Activated naive CD4-positive, alpha-beta T cell treated with anti-CD3 and anti-CD28 coated beads, Interleukin-2, amount 50 U/mL, for 72 hours (primary cell): ENCODE results near the gene TRMT2B. TPM values are rescaled to one million over a fixed set of nuclear protein-coding genes. Genes with fewer than 3 reads are reported as not detected.
"Not testable (repeated sequence)": the region's sequence is repeated elsewhere in the genome, so short reads cannot be mapped to it uniquely, and the experiment has no call there.

Experiments
- ATAC-seq, 2 donors: fragments of 150-1000 bp; cut with Tn5 transposase; 2 replicates each; pipeline ENCODE4 v1.10.0; 2021; ENCODE audit warnings: mild to moderate bottlenecking in 2 of 2, moderate library complexity in 2 of 2
- DNase-seq, 2 donors: peaks; one replicate each; pipeline ENCODE4 v3.0.0; 2021 to 2022; ENCODE audit warnings: low spot score in 2 of 2
- H3K27ac Mint-ChIP-seq, 2 donors: one replicate each; pipeline ENCODE4 v1.8.0; 2022; ENCODE audit warnings: mild to moderate bottlenecking in 2 of 2, mixed read lengths in 2 of 2
- H3K36me3 Mint-ChIP-seq, 2 donors: one replicate each; pipeline ENCODE4 v1.8.0; 2022; ENCODE audit warnings: mixed read lengths in 2 of 2
- H3K9me3 Mint-ChIP-seq, 2 donors: one replicate each; pipeline ENCODE4 v1.8.0; 2022; ENCODE audit warnings: mixed read lengths in 2 of 2
- total RNA-seq, 2 donors: library from RNA; stranded (reverse); gene quantifications; one replicate each; pipeline ENCODE4 v1.2.3, GENCODE V29; 2022

TRMT2B gene, protein sequence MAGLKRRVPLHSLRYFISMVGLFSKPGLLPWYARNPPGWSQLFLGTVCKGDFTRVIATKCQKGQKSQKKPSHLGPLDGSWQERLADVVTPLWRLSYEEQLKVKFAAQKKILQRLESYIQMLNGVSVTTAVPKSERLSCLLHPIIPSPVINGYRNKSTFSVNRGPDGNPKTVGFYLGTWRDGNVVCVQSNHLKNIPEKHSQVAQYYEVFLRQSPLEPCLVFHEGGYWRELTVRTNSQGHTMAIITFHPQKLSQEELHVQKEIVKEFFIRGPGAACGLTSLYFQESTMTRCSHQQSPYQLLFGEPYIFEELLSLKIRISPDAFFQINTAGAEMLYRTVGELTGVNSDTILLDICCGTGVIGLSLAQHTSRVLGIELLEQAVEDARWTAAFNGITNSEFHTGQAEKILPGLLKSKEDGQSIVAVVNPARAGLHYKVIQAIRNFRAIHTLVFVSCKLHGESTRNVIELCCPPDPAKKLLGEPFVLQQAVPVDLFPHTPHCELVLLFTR
- 10 to 100 TPM; 25.3 to 34.1 TPM for total RNA-seq

DNA sequence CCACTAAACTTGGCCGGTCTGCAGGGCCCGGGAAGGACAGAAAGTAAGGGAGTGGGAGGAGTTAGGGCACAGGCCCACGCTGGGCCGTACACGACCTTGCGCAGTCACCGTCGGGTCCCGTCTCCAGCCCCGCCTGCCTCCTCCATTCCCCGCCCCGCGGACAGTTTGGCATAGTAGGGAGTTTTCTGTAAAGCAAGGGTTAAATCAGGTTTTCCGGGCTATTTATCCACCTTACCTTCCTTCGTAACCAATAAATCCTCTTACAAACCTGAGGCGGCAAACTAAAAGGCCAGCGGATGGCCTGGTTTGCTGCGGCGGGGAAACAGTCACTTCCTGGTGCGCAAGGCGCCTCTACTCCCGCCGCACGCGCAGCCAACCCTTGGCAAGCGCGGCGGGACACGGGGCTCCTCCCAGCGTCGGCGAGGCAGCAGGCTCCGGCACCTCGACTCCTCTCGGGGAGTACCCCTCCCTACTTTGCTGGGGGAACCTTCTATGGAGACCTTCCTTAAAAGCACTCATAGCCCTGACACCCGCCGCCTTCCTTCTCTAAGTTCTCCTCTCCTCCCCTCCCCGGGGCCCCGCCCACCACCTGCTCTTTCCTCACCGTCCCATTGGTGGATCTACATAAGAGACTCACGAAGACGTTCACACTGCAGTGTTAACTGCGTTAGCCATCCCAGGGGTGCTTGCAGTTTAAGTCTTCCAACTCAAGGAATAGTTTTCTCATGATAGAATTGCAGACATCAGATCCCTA is at the start of gene TRMT2B:
Gene TRMT2B (minus strand): TSS at position 563 of the 754 bp plus-strand sequence. CDS start 9,822 bp downstream, outside the sequence.
- Mint-ChIP-seq H3K27ac (peak within 1 kb of the TSS; percentile 56 to 98), H3K36me3 (peaks cover 0 to 12% of the 10 kb centered on the region in 2 donors), H3K9me3 (peaks cover 1 to 3% of the 10 kb centered on the region in 2 donors)
- ATAC-seq = peak; percentile 90 to 91
- peak; percentile 68 to 78 for DNase-seq

DNA sequence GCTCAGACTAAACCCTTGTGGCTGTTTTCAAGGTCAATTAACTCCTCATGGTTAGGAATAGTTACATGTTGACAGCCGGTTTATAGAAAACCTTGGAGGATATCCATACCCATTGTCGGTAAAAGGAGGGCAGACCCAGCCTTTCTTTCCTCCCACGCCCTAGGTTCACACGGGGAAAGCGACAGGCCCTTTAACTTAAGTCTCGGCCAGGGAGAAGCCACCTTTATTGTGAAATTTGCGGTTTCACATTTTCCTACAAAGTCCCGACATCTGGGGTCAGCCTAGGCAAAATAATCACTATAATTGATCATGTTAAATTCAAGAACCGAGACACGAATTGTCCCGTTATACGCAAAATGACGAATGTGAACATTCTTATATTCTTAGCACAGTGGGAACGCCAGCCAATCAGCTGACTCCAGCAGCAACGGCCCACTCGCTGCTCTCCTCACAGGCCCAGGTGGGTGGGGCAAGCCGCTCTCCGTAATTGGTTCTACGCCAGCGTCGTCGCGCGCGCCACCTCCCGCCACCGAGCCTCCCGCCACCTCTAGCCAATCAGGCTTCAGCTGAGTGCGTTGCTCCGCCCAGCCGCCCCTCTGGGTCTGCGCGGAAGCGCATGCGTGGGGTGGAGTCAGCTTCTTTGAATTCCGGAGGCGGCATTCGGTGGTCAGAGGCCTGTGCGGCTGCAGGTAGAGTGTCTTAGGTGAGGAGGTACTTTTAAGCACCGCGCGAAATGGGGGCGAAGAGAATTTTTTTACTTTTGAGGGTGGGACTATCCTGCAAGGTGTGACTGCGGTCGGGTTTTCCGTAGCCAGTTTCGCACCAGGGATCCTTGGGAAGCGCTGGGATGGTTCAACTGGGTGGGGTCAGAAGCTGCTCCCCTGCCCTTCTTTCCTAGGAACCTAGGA is 45.9 kb upstream of the TRMT2B start, which contains the start of gene CENPI:
Gene CENPI (plus strand): TSS at position 659 of the 908 bp plus-strand sequence. CDS start 2,867 bp downstream, outside the sequence.
- H3K36me3 Mint-ChIP-seq = peaks cover 14 to 26% of the 10 kb centered on the region in 2 donors
- DNase-seq = peak; percentile 88 to 96
- peak; percentile 99 for ATAC-seq
- peak within 1 kb of the TSS; percentile 74 to 97 for H3K27ac Mint-ChIP-seq
- no peaks in the 10 kb centered on the region for H3K9me3 Mint-ChIP-seq

DNA sequence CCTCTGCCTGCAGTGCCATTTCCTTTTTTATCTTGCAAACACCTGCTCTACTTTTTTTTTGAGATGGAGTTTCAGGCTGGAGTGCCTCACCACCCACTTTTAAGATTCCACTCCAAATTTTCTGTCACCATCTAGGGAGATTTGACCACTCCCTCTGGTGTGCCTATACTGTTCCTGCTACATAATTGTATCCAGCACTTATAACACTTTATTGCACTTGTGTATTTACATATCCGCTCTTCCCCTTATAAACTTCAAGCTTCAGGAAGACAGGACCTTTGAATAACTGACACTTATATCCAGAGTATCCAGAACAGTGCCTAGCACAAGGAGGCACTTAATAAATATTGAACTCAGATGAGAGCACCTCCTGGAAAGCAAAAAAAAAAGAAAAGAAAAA is 39.9 kb upstream of the TRMT2B start:
- no peaks in the 10 kb centered on the region for H3K36me3 Mint-ChIP-seq
- H3K27ac Mint-ChIP-seq = no peak overlapping the region
- no peaks in the 10 kb centered on the region for H3K9me3 Mint-ChIP-seq
- DNase-seq (no peak), ATAC-seq (no peak)

DNA sequence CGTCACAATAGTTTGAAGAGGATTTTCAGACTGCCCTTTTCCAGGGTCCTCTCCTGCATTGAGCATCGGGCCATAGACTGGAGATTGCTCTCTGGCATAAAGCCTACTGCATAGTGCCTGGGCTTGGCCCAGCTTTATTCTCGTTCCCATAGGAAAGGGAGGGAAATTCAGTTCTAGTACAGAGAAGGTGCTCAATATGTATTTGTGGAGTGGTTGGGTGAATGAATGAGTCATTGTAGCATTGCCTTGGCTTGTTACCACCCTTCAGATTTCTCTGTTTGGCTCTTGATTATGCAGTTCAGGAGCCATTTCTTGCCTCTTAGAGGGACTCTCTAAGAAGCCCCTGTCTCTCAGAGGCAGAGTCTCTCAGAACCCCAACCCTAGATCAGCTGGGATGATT is 29.3 kb upstream of the TRMT2B start:
- no peak for ATAC-seq
- no peak for DNase-seq
- Mint-ChIP-seq H3K27ac (no peak overlapping the region), H3K9me3 (no peaks in the 10 kb centered on the region), H3K36me3 (no peaks in the 10 kb centered on the region)

DNA sequence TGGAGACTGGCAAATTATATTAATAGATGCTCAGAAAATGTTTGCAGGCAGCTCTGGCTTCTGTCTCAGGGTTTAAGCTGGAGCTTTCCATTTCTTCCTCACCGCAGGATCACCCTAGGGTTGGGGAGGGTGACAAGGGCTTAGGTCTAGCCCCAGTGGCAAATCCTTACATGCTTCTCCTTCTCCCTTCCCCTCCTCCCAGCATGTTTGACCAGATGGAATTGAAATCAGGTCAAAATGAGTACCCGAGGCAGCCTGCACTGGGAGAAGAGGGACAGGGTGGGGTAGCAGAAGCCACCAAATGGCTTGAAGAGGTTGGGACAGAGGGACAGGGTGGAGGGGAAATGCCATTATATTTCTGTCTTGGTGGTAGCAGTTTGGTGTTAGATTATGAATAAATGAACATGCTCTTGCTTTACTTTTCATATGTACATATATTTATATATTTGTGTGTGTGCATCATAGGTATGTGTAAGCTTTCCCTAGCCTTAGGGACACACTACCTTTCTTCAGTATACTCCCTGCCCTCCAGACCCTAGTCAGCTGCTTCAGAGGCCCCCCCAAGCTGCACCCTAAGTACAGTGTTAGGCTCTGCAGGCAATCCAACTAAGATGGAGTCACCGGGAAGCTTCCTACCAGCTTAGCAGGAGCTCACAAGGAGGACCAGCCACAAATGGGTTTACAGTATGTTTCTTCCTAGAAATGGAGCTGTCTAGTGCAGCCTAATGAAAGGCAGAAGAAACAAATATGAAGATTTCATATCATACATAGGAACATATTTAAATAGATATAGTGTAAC is 28.6 kb upstream of the TRMT2B start:
- Mint-ChIP-seq H3K27ac (no peak overlapping the region), H3K9me3 (no peaks in the 10 kb centered on the region), H3K36me3 (no peaks in the 10 kb centered on the region)
- ATAC-seq (no peak), DNase-seq (no peak)

DNA sequence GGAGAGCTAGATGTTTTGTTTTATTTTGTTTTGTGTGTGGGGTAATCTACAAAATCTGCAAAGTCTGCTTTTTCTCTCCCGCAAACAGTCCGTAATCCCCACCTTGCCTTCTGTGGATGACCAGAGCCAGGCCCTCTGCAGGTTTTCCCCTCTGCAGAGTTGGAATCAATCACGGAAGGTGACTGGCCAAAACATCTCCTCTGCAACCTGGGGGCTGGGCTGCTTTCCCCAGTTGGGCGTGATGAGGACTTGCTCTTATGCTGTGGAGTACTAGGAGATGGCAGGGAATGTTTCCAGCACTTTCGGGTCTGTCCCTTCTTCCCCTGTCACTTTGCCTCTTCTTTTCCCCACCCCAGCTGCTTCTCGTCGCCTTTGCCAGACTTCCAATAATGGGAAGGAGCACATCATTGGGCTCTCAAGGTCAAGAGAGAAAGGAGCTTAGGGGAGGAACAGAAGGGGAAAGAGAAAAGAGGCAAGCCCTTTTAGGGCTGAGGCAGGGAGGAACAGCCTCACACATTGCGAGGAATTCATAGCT is 27.9 kb upstream of the TRMT2B start:
- Mint-ChIP-seq H3K27ac (no peak overlapping the region), H3K9me3 (no peaks in the 10 kb centered on the region), H3K36me3 (no peaks in the 10 kb centered on the region)
- no peak for ATAC-seq
- no peak for DNase-seq

DNA sequence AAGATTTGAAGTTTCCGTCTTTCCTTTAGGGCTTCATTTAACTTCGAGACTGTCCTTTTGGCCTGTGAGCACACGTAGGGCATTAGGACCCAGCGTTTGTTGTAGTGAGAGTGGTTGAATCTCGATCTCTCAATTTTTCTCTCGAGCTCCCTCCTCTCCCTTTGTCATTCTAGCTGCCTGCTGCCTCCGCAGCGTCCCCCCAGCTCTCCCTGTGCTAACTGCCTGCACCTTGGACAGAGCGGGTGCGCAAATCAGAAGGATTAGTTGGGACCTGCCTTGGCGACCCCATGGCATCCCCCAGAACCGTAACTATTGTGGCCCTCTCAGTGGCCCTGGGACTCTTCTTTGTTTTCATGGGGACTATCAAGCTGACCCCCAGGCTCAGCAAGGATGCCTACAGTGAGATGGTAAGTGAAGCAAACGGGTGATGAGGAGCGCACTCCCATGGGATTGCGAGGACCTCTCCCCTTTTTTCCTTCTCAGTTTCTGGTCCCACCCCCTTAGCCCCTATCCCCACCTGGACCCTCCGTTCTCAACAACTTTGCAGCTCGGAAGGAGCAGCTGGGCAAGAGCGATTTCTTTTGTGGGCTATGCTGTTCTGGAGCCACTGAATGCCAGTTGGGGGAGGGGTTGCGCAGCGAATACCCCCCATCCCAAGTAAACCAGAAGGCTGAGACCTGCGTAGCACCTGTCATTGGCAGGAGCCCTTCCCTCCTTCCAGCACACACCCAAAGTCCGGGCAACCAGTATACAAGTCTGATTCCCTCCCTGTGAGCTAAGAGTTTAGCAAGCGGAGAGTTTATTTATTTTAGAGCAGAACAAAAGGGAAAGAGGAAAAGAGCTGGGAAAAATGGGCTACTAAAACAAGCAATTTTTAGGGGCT is 27.0 kb upstream of the TRMT2B start, which contains the start of gene TMEM35A:
Gene TMEM35A (plus strand): TSS at position 164 of the 883 bp plus-strand sequence. CDS start 124 bp downstream, at position 288.
- ATAC-seq (no peak), DNase-seq (no peak)
- H3K9me3 Mint-ChIP-seq = no peaks in the 10 kb centered on the region
- H3K27ac Mint-ChIP-seq = no peak within 1 kb of the TSS
- H3K36me3 Mint-ChIP-seq = no peaks in the 10 kb centered on the region

DNA sequence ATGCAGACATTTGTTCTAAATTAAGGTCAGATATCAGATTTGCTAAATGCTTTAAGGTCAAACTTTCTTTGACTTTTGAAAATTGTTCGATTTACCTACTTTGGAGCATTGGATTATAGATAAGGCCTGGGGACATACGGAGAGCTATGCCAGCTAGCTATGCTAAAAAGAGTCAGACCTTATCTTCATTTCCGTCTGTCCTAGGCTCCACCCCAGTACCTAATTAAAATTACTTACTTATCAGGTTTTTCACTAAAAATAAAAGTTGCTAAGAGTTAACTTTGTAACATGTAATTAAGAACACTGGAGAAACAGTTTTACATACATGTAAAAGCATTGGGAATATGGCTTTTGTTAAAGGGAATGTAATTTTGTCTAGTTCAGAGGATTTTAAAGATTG is 19.7 kb upstream of the TRMT2B start:
- no peak for ATAC-seq
- no peak overlapping the region for H3K27ac Mint-ChIP-seq
- H3K36me3 Mint-ChIP-seq = no peaks in the 10 kb centered on the region
- no peak for DNase-seq
- no peaks in the 10 kb centered on the region for H3K9me3 Mint-ChIP-seq

DNA sequence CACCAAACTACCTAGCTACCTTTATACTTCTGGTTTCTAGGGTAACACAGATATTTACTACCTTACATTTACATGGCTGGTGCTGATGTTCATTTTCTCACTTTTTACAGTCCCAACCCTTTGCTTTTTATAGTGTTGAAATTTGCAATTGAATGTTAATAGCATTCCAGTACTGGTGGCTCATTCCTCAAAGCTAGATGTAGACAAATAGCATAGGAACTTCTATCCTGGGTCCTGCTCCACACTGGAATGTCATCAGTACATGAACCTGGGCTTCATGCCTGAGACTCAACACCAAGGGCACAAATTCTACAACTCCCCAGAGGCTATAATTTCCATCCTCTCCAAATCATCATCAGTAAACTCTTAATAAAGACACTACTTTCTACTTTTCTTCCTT is 10.3 kb upstream of the TRMT2B start:
- no peak for ATAC-seq
- H3K27ac Mint-ChIP-seq = no peak overlapping the region
- H3K9me3 Mint-ChIP-seq = peaks cover 0 to under 1% of the 10 kb centered on the region in 2 donors
- no peaks in the 10 kb centered on the region for H3K36me3 Mint-ChIP-seq
- no peak for DNase-seq

DNA sequence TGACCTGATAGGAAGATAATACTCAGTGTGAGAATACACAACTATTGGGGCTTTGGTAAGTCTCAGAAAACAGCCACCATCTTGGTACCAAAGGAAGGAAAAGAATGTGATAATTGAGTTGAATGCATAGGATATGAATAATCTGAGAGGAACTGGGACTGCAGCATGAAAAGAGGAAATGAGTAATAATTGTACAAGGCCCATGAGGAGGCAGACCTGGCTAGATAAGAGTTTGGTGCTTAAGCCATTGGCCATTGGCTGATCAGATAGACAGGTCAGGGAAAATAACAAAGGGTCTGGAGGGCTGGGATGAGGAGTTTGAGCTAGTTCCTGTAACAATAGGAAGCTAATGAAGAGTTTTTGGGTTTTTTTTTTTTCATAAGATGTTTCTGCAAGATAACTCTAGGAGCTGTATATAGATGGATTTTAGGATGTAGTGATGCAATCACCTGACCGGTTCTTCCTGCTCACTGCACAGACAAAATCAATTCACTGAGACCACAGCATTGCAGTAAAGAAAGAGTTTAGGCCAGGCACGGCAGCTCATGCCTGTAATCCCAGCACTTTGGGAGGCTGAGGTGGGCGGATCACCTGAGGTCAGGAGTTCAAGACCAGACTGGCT is 5.3 kb upstream of the TRMT2B start:
- Mint-ChIP-seq H3K36me3 (peaks cover 0 to 5% of the 10 kb centered on the region in 2 donors), H3K27ac (no peak overlapping the region), H3K9me3 (peaks cover 5 to 7% of the 10 kb centered on the region in 2 donors)
- DNase-seq (peak in 1 of 2 donors; percentile 2), ATAC-seq (peak; percentile 84 to 88)

DNA sequence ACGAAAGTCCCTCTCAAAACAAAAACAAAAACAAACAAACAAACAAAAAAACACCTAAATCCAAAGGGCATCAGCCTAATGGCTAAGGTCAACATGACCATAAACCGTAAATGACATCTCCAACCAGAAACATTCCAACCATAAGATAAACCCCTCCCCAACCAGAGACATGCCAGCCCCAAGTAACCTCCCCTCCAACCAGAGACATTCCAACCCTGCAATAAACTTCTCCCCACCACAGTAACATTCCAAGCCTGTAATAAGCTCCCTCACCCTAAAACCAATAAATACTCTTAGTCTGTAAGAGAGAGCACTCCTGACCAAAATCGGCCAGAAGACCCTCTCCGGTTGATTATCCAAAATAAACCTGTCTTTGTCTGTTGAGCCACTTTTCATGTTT is 4.6 kb upstream of the TRMT2B start:
- not testable (repeated sequence) for H3K36me3 Mint-ChIP-seq, DNase-seq, H3K9me3 Mint-ChIP-seq, ATAC-seq, H3K27ac Mint-ChIP-seq

DNA sequence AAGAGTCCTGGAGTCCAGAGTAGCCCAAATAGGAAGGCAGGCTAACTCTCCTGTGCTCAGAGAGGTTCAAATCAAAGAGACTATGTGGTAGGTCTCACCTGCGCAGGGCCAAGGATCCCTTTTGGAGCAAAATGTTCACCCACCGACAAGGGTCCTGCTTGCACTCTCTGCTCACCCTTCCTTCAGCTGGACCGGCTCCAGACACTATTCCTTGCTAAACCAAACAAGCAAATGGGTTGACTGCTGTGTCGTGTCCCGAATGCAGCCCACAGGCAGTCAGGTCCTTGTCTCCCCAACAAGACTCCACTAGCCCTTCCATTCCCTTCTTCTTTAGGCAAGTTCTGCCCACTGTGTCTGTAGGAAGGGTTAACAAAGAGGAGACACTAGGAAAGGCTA is 760 bp downstream of the TRMT2B start:
- Mint-ChIP-seq H3K27ac (peak overlapping the region; percentile 56 to 98), H3K9me3 (no peaks in the 10 kb centered on the region), H3K36me3 (peaks cover 0 to 9% of the 10 kb centered on the region in 2 donors)
- no peak for ATAC-seq
- no peak for DNase-seq

DNA sequence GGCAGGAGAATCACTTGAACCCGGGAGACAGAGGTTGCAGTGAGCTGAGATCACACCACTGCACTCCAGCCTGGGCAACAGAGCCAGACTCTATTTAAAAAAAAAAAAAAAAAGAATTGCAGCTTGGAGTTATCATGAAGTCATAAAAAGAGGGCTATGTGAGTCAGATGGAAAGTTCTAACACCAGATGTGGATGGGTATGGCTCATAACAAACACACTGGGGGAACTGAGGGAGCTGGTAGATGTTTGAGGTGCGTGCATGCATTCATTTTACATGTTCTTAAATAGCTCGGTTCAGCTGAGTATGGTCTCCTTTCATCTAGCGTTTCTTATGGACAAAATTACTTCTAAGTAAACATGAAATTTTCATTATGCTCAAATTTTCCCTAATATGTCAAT is 11.7 kb downstream of the TRMT2B start:
- Mint-ChIP-seq H3K36me3 (no peaks in the 10 kb centered on the region), H3K9me3 (no peaks in the 10 kb centered on the region), H3K27ac (no peak overlapping the region)
- no peak for DNase-seq
- peak; percentile 86 to 97 for ATAC-seq

DNA sequence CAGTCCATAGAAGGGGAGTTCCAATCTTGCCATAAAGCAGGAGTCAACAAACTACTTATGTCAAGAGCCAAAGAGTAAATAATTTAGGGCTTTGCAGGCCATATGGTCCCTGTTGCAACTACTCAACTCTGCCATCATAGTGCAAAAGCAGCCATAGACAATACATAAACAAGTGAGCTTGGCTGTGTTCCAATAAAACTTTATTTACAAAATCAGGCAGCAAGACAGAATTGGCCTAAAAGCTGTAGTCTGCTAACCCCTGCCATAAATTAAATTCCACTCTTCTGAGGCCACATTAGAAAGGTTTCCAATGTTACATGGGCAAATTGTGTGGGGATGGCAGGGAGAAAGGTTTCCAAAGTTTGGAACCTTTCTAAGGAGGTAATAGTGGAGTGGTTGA is 14.7 kb downstream of the TRMT2B start:
- H3K36me3 Mint-ChIP-seq = no peaks in the 10 kb centered on the region
- no peak overlapping the region for H3K27ac Mint-ChIP-seq
- H3K9me3 Mint-ChIP-seq = no peaks in the 10 kb centered on the region
- ATAC-seq = no peak
- DNase-seq = no peak
